ENCODE data around the gene PICK1. TPM values are rescaled to one million over a fixed set of nuclear protein-coding genes. Genes with fewer than 3 reads are reported as not detected.

PICK1 gene
- total and polyA plus RNA-seq, 2 of the 8 experiments (the other 6 are each of a cell fraction or from before 2014, with no cell fraction given) = 20.4 to 22.9 TPM

DNA sequence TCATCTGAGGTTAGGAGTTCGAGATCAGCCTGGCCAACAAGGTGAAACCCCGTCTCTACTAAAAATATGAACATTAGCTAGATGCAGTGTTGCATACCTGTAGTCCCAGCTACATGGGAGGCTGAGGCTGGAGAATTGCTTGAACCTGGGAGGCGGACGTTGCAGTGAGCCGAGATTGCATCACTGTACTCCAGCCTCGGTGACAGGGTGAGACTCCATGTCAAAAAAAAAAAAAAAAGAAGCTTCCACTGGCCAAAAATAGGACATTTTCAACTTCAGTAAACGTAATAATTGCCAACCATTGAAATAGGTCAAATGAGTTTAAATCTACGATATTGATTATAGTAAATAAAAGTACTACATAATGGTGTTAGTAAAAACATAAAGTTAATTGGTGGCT, 46.4 kb downstream of the PICK1 start:
- no peaks in the 10 kb centered on the region for H3K36me3 ChIP-seq (ENCODE audit: control insufficient read depth in 2 of 4, insufficient read depth in 4 of 4, low read length in 3 of 4)
- H3K9me3 ChIP-seq (ENCODE audit: insufficient read depth in 2 of 2, low read depth in 1 of 2, low read length in 1 of 2) = no peaks in the 10 kb centered on the region
- DNase-seq (ENCODE audit: low read depth in 1 of 2, low spot score in 2 of 2) (no peak), FAIRE-seq (no peak)
- H3K4me2 ChIP-seq (ENCODE audit: insufficient read depth in 1 of 2, low read depth in 2 of 2, low read length in 2 of 2) = no peak overlapping the region
- CTCF ChIA-PET (ENCODE audit: partially characterized antibody) = interaction anchor here (0.7 to 13.7 kb wide), 20 partner anchors 7 to 468 kb away, joined by 3 to 264 read pairs (median 4); partner anchors contain the start of genes BAIAP2L2, PICK1 and SLC16A8
- H3K14ac ChIP-seq (ENCODE audit: insufficient read length) = no peak overlapping the region
- no peak overlapping the region for H2AFZ ChIP-seq (ENCODE audit: low read length)
- H3K79me1 ChIP-seq (ENCODE audit: low read depth, low read length) = no peaks in the 10 kb centered on the region
- H2BK120ac ChIP-seq (replicated peaks; ENCODE audit: low read depth, low read length) = no peak overlapping the region
- no peak overlapping the region for H2BK5ac ChIP-seq (ENCODE audit: low read depth, low read length)
- H4K20me1 ChIP-seq (replicated peaks in 1 of 2; ENCODE audit: control insufficient read depth in 1 of 2, insufficient read depth in 2 of 2, low read length in 2 of 2) = peaks cover 0 to 2% of the 10 kb centered on the region in 2 experiments
- H2BK20ac ChIP-seq (ENCODE audit: low read length) = no peak overlapping the region
- H3K79me2 ChIP-seq (ENCODE audit: control insufficient read depth in 1 of 2, insufficient read depth in 2 of 2, low read length in 2 of 2) = no peaks in the 10 kb centered on the region
- POLR2A ChIA-PET (ENCODE audit: partially characterized antibody) = interaction anchor here (0.7 to 1.2 kb wide), 5 partner anchors 11 to 51 kb away, joined by 3 to 4 read pairs (median 3); no protein-coding TSS in a partner anchor
- no peak overlapping the region for H3K18ac ChIP-seq (ENCODE audit: extremely low read depth, low read length)
- H4K91ac ChIP-seq (replicated peaks; ENCODE audit: insufficient read length, low read length) = no peak overlapping the region
- no peak overlapping the region for H4K8ac ChIP-seq (ENCODE audit: extremely low read depth, insufficient read depth, low read length)
- no peak overlapping the region for H3K4me3 ChIP-seq (ENCODE audit: extremely low read depth in 1 of 4, insufficient read depth in 2 of 4, low read depth in 3 of 4, low read length in 4 of 4)
- no peak overlapping the region for H3K4ac ChIP-seq (replicated peaks; ENCODE audit: insufficient read length, low read depth, low read length)
- no peak overlapping the region for H2AK5ac ChIP-seq (ENCODE audit: low read depth, low read length)
- no peak overlapping the region for H3K9ac ChIP-seq (replicated peaks in 1 of 4; ENCODE audit: extremely low read depth in 1 of 4, low read depth in 3 of 4, low read length in 3 of 4)
- H3K23me2 ChIP-seq (ENCODE audit: low read depth, low read length) = no peaks in the 10 kb centered on the region
- no peak overlapping the region for H3K56ac ChIP-seq (replicated peaks; ENCODE audit: insufficient read length, low read depth, low read length)
- no peak overlapping the region for H2BK15ac ChIP-seq (ENCODE audit: low read length)
- WGBS, 2 experiments (ENCODE audit: extremely low coverage in 1 of 2, insufficient coverage in 1 of 2, insufficient read length in 1 of 2, insufficient replicate concordance in 2 of 2, low coverage in 1 of 2, low lambda C conversion rate in 2 of 2, missing lambda C conversion rate in 1 of 2) = 84% methylated on average over 8 of the region's 8 CpGs; no CpG with 5 or more reads in 1 of the 2 experiments
- H3K27ac ChIP-seq (ENCODE audit: low read depth, low read length) = no peak overlapping the region
- no peak overlapping the region for H2BK12ac ChIP-seq (ENCODE audit: low read depth, low read length)
- H3K27me3 ChIP-seq (replicated peaks in 1 of 4; ENCODE audit: control insufficient read depth in 3 of 4, extremely low read depth in 1 of 4, insufficient read depth in 3 of 4, low read length in 3 of 4) = no peaks in the 10 kb centered on the region
- H3K23ac ChIP-seq (ENCODE audit: insufficient read length) = no peak overlapping the region
- no peaks in the 10 kb centered on the region for H3K4me1 ChIP-seq (replicated peaks in 1 of 4; ENCODE audit: control insufficient read depth in 3 of 4, insufficient read depth in 4 of 4, low read length in 3 of 4)
- no peak overlapping the region for H4K5ac ChIP-seq (ENCODE audit: insufficient read length, low read depth, low read length)
